GM23338 (cell line): ENCODE measurements around the gene PPP1R13L. TPM values are rescaled to one million over a fixed set of nuclear protein-coding genes. Genes with fewer than 3 reads are reported as not detected.

Experiments
- ATAC-seq: fragments of 200-7000 bp; cut with Tn5 transposase; 3 replicates; pipeline ENCODE4 v1.9.1; 2020
- DNase-seq: peaks from one replicate; pipeline ENCODE4 v3.0.0-alpha.2; 2015; ENCODE audit warnings: low spot score
- H2AFZ ChIP-seq: fragments of 200-600 bp; sonication (generic); 2 replicates; pipeline ENCODE4 v1.8.0; 2016; ENCODE audit warnings: antibody characterized with exemption, mild to moderate bottlenecking, moderate library complexity
- H3F3A ChIP-seq: fragments of 200-600 bp; sonication (generic); replicated peaks from 2 replicates; pipeline ENCODE4 v1.8.0; 2017; ENCODE audit warnings: antibody characterized with exemption, mixed run types, low read depth
- H3K27ac ChIP-seq: fragments of 200-600 bp; sonication (generic); 2 replicates; pipeline ENCODE4 v1.6.1; 2016; ENCODE audit warnings: low read depth
- H3K27me3 ChIP-seq: fragments of 200-600 bp; sonication (generic); 2 replicates; pipeline ENCODE4 v1.8.0; 2016; ENCODE audit warnings: mild to moderate bottlenecking, mixed run types, moderate library complexity; ENCODE audit not compliant: insufficient read depth
- H3K36me3 ChIP-seq: fragments of 200-600 bp; sonication (generic); 2 replicates; pipeline ENCODE4 v1.8.0; 2016; ENCODE audit warnings: mild to moderate bottlenecking; ENCODE audit not compliant: insufficient read depth
- H3K4me1 ChIP-seq: fragments of 200-600 bp; sonication (generic); 2 replicates; pipeline ENCODE4 v1.8.0; 2016; ENCODE audit warnings: mild to moderate bottlenecking, moderate library complexity; ENCODE audit not compliant: insufficient read depth
- H3K4me2 ChIP-seq: fragments of 200-600 bp; sonication (generic); 2 replicates; pipeline ENCODE4 v1.7.1; 2017; ENCODE audit warnings: mixed run types
- H3K4me3 ChIP-seq: fragments of 200-600 bp; sonication (generic); 2 replicates; pipeline ENCODE4 v1.6.1; 2016; ENCODE audit warnings: mixed run types
- H3K79me2 ChIP-seq: fragments of 200-600 bp; sonication (generic); replicated peaks from 2 replicates; pipeline ENCODE4 v1.8.0; 2017; ENCODE audit warnings: mild to moderate bottlenecking; ENCODE audit not compliant: insufficient read depth
- H3K9me2 ChIP-seq: fragments of 200-600 bp; sonication (generic); 2 replicates; pipeline ENCODE4 v1.8.0; 2017; ENCODE audit not compliant: insufficient read depth
- H4K20me1 ChIP-seq: fragments of 200-600 bp; sonication (generic); replicated peaks from 2 replicates; pipeline ENCODE4 v1.8.0; 2017; ENCODE audit warnings: mild to moderate bottlenecking; ENCODE audit not compliant: insufficient read depth
- H3K27ac Mint-ChIP-seq: 2 replicates; pipeline ENCODE4 v1.8.0; 2020; ENCODE audit warnings: inconsistent platforms, mild to moderate bottlenecking, moderate library complexity, mixed read lengths
- H3K27me3 Mint-ChIP-seq: 3 replicates; pipeline ENCODE4 v1.8.0; 2022; ENCODE audit warnings: low read depth, mild to moderate bottlenecking, moderate library complexity, mixed read lengths, inconsistent platforms; ENCODE audit not compliant: insufficient read depth, poor library complexity
- H3K36me3 Mint-ChIP-seq: 3 replicates; pipeline ENCODE4 v1.8.0; 2021; ENCODE audit warnings: low read depth, mild to moderate bottlenecking, inconsistent platforms, moderate library complexity, mixed read lengths
- H3K4me1 Mint-ChIP-seq: 3 replicates; pipeline ENCODE4 v1.8.0; 2020; ENCODE audit warnings: mild to moderate bottlenecking, inconsistent platforms, mixed read lengths
- H3K4me3 Mint-ChIP-seq: 3 replicates; pipeline ENCODE4 v1.8.0; 2021; ENCODE audit warnings: moderate library complexity, mild to moderate bottlenecking, inconsistent platforms, mixed read lengths
- H3K9me3 Mint-ChIP-seq: 3 replicates; pipeline ENCODE4 v1.8.0; 2020; ENCODE audit warnings: moderate library complexity, mild to moderate bottlenecking, inconsistent platforms, mixed read lengths
- EZH2 ChIP-seq: fragments of 200-600 bp; sonication (generic); IDR thresholded peaks from one replicate; pipeline ENCODE4 v1.8.0; 2017; ENCODE audit warnings: antibody characterized with exemption, mild to moderate bottlenecking, low read depth; ENCODE audit not compliant: unreplicated experiment
- REST ChIP-seq: IDR thresholded peaks from one replicate; pipeline ENCODE4 v1.6.1; 2018; ENCODE audit warnings: antibody characterized with exemption; ENCODE audit not compliant: unreplicated experiment
- STAT1 ChIP-seq: IDR thresholded peaks from one replicate; pipeline ENCODE4 v1.6.1; 2016; ENCODE audit warnings: antibody characterized with exemption; ENCODE audit not compliant: unreplicated experiment
- ZNF462 ChIP-seq: fragments of 250-450 bp; sonication (Bioruptor Pico); IDR thresholded peaks from 2 replicates; pipeline ENCODE4 v1.5.0; 2020; ENCODE audit warnings: mild to moderate bottlenecking, moderate library complexity
- polyA plus RNA-seq: library from polyadenylated mRNA; unstranded; fragments of >200 nt; fragmentation: Nextera tagmentation; extraction: Ambion mirVana; gene quantifications from 2 replicates; pipeline ENCODE4 v1.2.1, GENCODE V29; 2016
- total RNA-seq: library from RNA; depleted of rRNA; stranded (reverse); fragments of >200 nt; shearing (Covaris generic); gene quantifications from 2 replicates; pipeline ENCODE4 v1.2.3, GENCODE V29; 2014

Gene PPP1R13L
- total and polyA plus RNA-seq, 2 experiments from 2014 or later, result 9.6 to 15.5 TPM

- TF ChIP-seq ZNF462 (CRISPR knock-in tag), result no peak
Measured at GRCh38 chr19:45409557-45409920, 4.7 kb upstream of the PPP1R13L start (continued).

- peaks cover 6% of the 10 kb centered on the region for H3K4me1 ChIP-seq
- H3K27me3 Mint-ChIP-seq, result peaks cover 26% of the 10 kb centered on the region
- peaks cover 13% of the 10 kb centered on the region for H3K79me2 ChIP-seq
- no peak overlapping the region for H3K27ac Mint-ChIP-seq
- no peak overlapping the region; the same call in 2 of the 3 replicates for H3K4me3 Mint-ChIP-seq
- H3K36me3 Mint-ChIP-seq, result peaks cover 50% of the 10 kb centered on the region
- peaks cover 10% of the 10 kb centered on the region; the same call in 2 of the 3 replicates for H3K4me1 Mint-ChIP-seq
- H3K9me3 Mint-ChIP-seq, result no peaks in the 10 kb centered on the region; the same call in 2 of the 3 replicates
- ATAC-seq (no peak), DNase-seq (no peak)
- H3K27ac ChIP-seq, result no peak overlapping the region
- H3K4me2 ChIP-seq, result no peak overlapping the region
- H3K9me2 ChIP-seq, result no peaks in the 10 kb centered on the region
- H3K4me3 ChIP-seq, result no peak overlapping the region
- no peaks in the 10 kb centered on the region; the same call in 1 of the 2 replicates for H4K20me1 ChIP-seq
- TF ChIP-seq REST (no peak), STAT1 (no peak), ZNF462 (CRISPR knock-in tag) (no peak), EZH2 (no peak)
- no peak overlapping the region for H2AFZ ChIP-seq
- H3K27me3 ChIP-seq, result 0 out of 2 replicates have a peak, but pooled peaks cover 1% of the 10 kb centered on the region
- H3F3A ChIP-seq, result 0 out of 2 replicates have a peak, but pooled peaks cover 16% of the 10 kb centered on the region
- H3K36me3 ChIP-seq, result no peaks in the 10 kb centered on the region
Measured at GRCh38 chr19:45408830-45409556, 4.1 kb upstream of the PPP1R13L start.
